ENCODE data around the gene GNAZ. TPM values are rescaled to one million over a fixed set of nuclear protein-coding genes. Genes with fewer than 3 reads are reported as not detected.
A peak's percentile ranks its signal among the peaks of the same experiment; 100 is the strongest.

The GNAZ gene
- total and polyA plus RNA-seq, 12 donors = 3.0 to 70.8 (median 9.4) TPM

DNA sequence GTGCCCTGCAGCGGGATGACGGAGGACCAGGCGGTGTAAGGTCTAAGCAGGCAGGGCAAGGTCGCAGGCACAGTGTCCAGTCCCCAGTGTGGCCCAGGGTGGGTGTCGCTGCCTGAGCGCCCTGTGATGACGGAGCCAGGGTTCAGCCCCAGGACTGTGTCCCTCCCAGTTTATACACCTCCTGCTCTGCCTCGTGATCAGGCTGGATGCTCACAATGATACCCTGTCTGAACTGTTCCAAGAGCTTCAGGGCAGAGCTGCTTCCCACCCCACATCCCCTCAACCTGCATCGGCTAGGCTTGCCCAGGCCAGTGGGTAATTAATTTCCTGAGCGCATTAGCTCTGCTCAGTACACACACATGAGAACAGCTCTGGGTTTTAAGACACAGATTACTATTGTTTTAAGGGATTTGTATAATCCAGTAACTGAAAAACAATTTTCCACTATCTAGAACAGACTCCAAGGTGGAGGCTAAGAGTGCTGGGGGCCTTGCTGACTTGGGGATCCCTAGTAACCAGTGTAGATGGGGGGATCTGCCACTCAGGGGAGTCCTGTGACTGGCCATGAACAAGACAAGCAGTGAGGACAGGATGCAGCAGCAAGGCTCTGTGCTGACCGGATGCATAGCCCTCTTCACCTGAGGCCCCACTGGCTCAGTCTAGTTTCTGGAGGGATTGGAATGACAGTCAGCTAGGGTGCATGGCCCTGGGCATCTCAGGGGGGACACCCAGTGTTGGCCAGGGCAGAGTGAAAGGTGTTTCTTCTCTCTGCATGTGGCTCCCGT lies 34.1 kb downstream of the GNAZ start:
- 89 to 97% (median 91%) methylated on average over 4 to 12 of the region's 12 CpGs for WGBS, 4 donors
- Histone ChIP-seq H3K27ac (peak overlapping the region in 1 of 5 donors; percentile 30), H3K4me1 (replicated peaks in 1 of 2) (peaks cover under 1 to 9% of the 10 kb centered on the region in 2 donors), H3K27me3 (no peaks in the 10 kb centered on the region), H3K4me3 (no peak overlapping the region), H3K36me3 (replicated peaks in 1 of 2) (no peaks in the 10 kb centered on the region), H3K9me3 (replicated peaks in 1 of 3) (no peaks in the 10 kb centered on the region)
- no peak for DNase-seq
- TF ChIP-seq POLR2A (IDR thresholded peaks at IDR 0.05) (no peak), CTCF (IDR thresholded peaks at IDR 0.05) (no peak)
- intact Hi-C loops (cut with DNase I) = no loop called here

DNA sequence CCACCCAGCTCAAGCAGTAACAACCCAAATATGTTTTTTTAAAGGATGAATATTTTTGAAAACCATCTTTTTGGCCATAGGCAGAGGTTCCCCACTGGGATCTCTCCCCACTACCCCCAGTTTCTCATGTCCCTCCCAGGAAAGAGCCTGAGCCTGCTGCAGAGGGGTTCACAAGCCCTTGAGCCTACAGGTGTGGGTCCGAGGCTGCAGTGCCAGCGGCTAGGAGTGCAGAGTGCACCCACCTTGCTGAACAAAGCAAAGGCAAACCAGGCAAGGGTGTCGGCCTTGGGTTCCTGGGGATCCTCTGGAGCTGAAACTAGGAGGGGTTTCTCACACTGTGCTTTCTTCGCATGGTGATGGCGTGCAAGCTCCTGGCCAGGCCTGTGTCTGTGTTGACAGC lies 35.0 kb downstream of the GNAZ start:
- H3K27me3 ChIP-seq = no peaks in the 10 kb centered on the region
- TF ChIP-seq CTCF (IDR thresholded peaks at IDR 0.05) (no peak), POLR2A (IDR thresholded peaks at IDR 0.05) (no peak)
- no peaks in the 10 kb centered on the region for H3K36me3 ChIP-seq (replicated peaks in 1 of 2)
- 86 to 100% (median 94%) methylated on average over 3 to 5 of the region's 5 CpGs for WGBS, 4 donors
- no peak overlapping the region for H3K4me3 ChIP-seq
- no peaks in the 10 kb centered on the region for H3K9me3 ChIP-seq (replicated peaks in 1 of 3)
- peak overlapping the region in 1 of 5 donors; percentile 30 for H3K27ac ChIP-seq
- H3K4me1 ChIP-seq (replicated peaks in 1 of 2) = peaks cover 0 to 4% of the 10 kb centered on the region in 2 donors
- intact Hi-C loops (cut with DNase I) = no loop called here
- DNase-seq = no peak

DNA sequence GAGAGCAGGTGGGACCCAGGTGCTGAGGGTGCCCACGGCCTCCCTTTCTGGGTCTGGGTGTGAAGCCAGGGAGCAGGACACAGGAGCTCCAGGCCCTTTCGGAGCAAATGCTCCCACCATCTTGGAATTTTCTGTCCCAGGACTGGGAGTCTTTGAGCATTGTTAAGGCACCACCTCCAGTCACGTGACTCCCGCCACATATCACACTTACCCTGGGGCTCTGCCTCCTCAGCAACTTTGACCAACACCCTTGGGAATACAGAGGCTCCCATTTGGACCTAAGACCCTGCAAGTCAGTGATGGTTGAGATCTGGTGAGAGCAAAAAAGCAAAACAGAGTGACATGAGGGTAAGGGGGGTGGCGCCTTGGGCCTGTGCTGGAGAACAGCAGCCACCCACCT lies 35.6 kb downstream of the GNAZ start:
- H3K36me3 ChIP-seq (replicated peaks in 1 of 2) = no peaks in the 10 kb centered on the region
- no peak for TF ChIP-seq POLR2A (IDR thresholded peaks at IDR 0.05)
- no peak for TF ChIP-seq CTCF (IDR thresholded peaks at IDR 0.05)
- 94 to 100% (median 97%) methylated on average over 4 to 5 of the region's 5 CpGs for WGBS, 4 donors
- H3K9me3 ChIP-seq (replicated peaks in 1 of 3) = no peaks in the 10 kb centered on the region
- no peak for DNase-seq
- intact Hi-C loops (cut with DNase I) = no loop called here
- no peak overlapping the region for H3K4me3 ChIP-seq
- peaks cover 0 to 4% of the 10 kb centered on the region in 2 donors for H3K4me1 ChIP-seq (replicated peaks in 1 of 2)
- no peaks in the 10 kb centered on the region for H3K27me3 ChIP-seq
- H3K27ac ChIP-seq = no peak overlapping the region

DNA sequence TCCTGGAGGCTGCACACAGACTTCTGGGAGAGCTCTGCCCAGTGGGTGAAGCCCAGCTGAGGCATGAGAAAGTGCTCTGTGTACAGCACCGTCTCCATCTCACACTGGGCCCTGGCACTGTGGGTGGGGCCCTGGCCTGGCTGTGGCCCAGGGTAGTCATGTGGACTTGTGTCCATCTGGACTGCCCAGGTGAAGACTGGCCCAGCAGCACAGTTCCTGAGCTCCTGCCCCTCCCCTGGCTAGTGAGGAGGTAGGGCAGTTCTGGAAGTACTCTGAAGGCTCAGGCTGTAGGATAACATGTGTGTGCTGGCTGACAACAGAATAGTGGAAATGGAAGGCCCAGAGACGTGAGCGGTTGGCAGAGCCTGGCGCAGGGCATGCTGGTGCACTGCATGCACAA lies 36.0 kb downstream of the GNAZ start:
- TF ChIP-seq CTCF (IDR thresholded peaks at IDR 0.05) (no peak), POLR2A (IDR thresholded peaks at IDR 0.05) (no peak)
- no peak for DNase-seq
- WGBS, 4 donors = 86 to 100% (median 91%) methylated on average over 3 to 4 of the region's 4 CpGs
- intact Hi-C loops (cut with DNase I) = no loop called here
- no peaks in the 10 kb centered on the region for H3K36me3 ChIP-seq (replicated peaks in 1 of 2)
- H3K27me3 ChIP-seq = no peaks in the 10 kb centered on the region
- peaks cover 0 to 4% of the 10 kb centered on the region in 2 donors for H3K4me1 ChIP-seq (replicated peaks in 1 of 2)
- H3K9me3 ChIP-seq (replicated peaks in 1 of 3) = no peaks in the 10 kb centered on the region
- H3K4me3 ChIP-seq = no peak overlapping the region
- H3K27ac ChIP-seq = no peak overlapping the region
